SU-DHL-6 (cell line): ENCODE results near the gene BPIFB6.

ENCODE experiments used
- EZH2phosphoT487 ChIP-seq: fragments of 200-600 bp; sonication (generic), shearing (Covaris generic); conservative IDR thresholded peaks from 2 replicates; pipeline ENCODE4 v1.6.1; 2018; ENCODE audit warnings: mild to moderate bottlenecking, antibody characterized with exemption, low read length, moderate library complexity, mixed read lengths
- TF ChIP-seq, protein P1 (sequence below): fragments of 200-600 bp; sonication (generic); IDR thresholded peaks from one replicate; pipeline ENCODE4 v1.5.1; 2017; ENCODE audit warnings: antibody characterized with exemption, mild to moderate bottlenecking, low read length, moderate library complexity; ENCODE audit not compliant: insufficient read depth, poor library complexity, severe bottlenecking

DNA sequence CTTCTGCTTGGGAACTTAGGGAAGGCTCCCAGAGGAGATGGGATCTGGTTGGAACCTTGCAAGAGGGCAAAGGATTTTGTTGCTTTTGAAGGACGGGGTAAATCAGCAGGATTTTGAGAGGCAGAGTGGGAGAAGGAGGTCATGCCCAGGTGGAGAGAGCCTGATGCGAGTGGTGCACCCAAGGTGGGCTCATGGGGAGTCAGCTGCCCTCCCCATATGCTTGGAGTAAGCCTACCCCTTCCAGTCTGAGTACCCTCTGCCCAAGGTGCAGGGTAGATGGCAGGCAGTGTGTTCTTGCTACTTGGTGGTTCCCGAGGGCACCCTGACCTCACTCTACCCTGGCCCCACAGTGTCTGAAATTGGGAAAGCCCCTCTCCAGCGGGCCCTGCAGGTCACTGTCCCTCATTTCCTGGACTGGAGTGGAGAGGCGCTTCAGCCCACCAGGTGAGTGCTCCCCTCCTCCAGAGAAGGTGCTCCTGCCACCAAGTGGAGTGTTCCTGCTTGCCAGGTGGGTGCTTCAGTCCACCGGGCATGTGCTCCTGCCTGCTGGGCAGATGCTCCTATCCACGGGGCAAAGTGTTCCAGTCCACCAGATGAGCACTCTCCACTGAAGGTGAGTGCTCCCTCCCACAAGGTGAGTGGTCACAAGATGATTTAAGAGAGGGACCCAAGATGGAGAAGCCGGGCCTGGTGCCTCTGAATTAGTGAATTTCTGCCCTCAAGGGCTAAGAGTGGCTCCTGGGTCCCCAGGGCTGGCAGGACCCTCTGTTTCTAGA, 20.6 kb upstream of the BPIFB6 start:
- TF ChIP-seq, protein P1, sequence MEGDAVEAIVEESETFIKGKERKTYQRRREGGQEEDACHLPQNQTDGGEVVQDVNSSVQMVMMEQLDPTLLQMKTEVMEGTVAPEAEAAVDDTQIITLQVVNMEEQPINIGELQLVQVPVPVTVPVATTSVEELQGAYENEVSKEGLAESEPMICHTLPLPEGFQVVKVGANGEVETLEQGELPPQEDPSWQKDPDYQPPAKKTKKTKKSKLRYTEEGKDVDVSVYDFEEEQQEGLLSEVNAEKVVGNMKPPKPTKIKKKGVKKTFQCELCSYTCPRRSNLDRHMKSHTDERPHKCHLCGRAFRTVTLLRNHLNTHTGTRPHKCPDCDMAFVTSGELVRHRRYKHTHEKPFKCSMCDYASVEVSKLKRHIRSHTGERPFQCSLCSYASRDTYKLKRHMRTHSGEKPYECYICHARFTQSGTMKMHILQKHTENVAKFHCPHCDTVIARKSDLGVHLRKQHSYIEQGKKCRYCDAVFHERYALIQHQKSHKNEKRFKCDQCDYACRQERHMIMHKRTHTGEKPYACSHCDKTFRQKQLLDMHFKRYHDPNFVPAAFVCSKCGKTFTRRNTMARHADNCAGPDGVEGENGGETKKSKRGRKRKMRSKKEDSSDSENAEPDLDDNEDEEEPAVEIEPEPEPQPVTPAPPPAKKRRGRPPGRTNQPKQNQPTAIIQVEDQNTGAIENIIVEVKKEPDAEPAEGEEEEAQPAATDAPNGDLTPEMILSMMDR = no peak
- no peak for TF ChIP-seq EZH2phosphoT487
